ENCODE results near the gene MYOT.
"Not testable (repeated sequence)": the region's sequence is repeated elsewhere in the genome, so short reads cannot be mapped to it uniquely, and the experiment has no call there.

Gene MYOT

GRCh38 chr5:137856201-137856600 lies 11.5 kb upstream of the MYOT start:
- DNase-seq (ENCODE audit: low read depth in 2 of 2): no peak

DNA sequence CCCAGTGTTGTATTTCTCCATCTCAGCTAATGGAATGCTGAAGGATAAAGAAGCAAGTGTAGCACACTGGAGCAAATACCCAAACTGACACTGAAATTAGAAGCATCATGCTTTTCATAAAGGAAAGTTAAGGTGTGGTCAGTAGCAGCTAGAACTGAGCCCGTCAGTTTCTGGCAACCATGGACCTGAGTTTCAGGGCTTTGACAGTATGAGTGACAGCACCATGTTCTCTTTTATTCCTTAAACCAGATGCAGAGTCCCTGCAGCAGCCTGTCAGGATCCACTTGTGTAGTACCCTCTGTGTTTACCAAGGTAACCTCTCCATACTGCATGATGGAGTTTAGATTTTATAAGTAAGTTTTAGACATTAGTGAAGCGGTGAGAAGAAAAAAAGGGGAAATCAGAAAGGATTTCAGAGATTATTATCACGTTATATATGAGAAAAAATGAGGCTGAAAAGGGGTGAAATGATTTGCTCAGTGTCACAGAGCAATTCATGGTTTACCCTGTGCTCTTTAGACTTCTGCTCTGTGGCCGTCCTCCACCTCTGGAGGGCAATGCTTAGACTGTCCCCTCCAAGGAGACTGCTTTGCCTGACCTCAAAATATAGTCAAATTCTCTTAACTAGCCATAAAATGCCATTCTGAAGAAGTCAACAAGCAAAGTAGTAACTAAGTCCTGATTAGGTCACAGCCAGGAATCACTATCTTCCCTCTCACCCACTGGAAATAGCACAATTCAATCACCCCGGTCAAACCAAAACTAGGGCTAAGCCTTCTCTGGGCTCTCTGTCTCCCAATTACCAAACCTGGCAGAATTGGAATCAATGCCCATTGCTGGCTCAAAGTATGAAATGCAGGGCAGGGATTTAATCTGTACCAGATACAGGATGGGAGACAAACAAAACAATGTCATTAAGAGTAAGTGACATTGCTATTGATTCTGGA lies 10.5 kb upstream of the MYOT start:
- DNase-seq (ENCODE audit: low read depth in 2 of 2): no peak

GRCh38 chr5:137858223-137858916 lies 9.3 kb upstream of the MYOT start:
- no peak for DNase-seq (ENCODE audit: low read depth in 2 of 2)

- no peak for DNase-seq (ENCODE audit: low read depth in 2 of 2)
Measured at GRCh38 chr5:137858954-137859353, 8.7 kb upstream of the MYOT start.

- DNase-seq (ENCODE audit: low read depth in 2 of 2): no peak
Measured at GRCh38 chr5:137862251-137862650, 5.4 kb upstream of the MYOT start.

GRCh38 chr5:137863653-137864052 lies 4.0 kb upstream of the MYOT start:
- DNase-seq (ENCODE audit: low read depth in 2 of 2): not testable (repeated sequence)

DNA sequence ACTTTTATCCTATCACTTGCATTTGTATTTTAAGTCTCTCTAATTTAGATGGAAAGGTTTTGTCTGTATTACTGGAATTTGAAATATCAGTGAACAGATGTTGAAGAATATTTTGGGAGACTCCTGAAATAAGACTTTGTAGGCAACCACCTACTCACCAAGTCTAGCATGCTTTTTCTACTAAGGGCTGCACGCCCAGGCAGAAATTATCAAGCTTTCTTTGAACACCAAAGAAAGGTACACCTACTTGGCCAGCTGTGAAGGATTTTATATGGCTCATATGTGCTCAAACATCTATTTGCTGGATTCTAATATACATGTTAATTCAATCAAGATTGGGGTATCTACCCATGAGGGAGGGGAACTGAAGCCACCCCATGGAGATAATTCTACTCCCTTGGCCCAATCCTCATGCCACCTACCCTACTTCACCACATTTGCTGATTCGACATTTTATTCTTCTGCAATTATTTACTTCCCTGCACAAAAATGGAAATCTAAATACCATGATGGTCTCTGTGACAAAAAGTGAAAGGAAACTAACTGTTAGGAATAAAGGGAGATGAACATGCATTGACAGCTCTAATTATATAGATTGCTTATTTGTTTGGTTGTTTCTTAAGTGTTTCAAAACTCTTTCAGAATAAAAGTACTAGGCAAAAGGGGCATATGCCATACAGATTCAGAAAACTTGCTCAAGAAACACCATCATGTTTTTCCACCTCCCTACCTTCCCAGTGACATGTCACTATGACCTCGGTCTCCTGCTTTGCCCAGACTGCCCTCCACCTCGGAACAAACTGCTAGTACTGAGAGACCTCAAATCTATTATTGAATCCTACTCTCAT lies 895 bp upstream of the MYOT start:
- no peak for DNase-seq (ENCODE audit: low read depth in 2 of 2)

DNA sequence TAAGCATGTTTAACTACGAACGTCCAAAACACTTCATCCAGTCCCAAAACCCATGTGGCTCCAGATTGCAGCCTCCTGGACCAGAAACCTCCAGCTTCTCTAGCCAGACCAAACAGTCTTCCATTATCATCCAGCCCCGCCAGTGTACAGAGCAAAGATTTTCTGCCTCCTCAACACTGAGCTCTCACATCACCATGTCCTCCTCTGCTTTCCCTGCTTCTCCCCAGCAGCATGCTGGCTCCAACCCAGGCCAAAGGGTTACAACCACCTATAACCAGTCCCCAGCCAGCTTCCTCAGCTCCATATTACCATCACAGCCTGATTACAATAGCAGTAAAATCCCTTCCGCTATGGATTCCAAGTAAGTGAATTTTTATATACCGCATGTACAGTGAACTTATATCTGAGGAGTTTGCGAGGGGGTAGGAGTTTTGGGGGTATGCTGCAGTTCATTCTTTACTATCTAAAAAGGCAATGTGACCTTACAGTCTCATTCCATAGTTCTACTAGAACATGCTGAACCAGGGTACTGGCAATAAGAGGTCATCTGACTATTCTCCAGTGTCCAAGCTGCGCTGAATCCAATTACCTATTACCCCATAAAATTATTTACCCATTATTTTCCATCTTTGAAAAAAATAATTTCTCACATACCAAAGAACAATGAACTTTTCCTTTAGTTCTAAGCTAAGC lies 3.1 kb downstream of the MYOT start:
- DNase-seq (ENCODE audit: low read depth in 2 of 2): no peak

GRCh38 chr5:137871571-137871970 lies 3.9 kb downstream of the MYOT start:
- DNase-seq (ENCODE audit: low read depth in 2 of 2): no peak

DNA sequence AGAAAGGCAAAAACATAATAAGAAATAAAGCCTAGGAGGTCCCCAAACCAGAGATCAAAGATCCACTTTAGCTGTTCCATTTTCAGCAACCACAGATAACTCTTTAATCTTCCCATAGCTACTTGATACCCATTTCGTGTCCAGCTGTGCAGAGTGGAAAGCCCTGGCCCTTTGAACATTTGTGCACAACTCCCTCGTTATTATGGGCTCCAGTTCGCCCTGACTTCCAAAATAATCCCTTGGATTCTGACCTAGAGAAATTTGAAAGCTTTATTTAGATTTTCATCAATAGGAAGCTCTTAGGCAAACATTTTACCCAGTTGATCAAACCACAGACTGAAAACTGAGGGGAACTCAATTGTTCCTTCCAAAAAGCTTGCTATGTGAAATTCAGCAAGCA lies 4.8 kb downstream of the MYOT start:
- no peak for DNase-seq (ENCODE audit: low read depth in 2 of 2)

DNA sequence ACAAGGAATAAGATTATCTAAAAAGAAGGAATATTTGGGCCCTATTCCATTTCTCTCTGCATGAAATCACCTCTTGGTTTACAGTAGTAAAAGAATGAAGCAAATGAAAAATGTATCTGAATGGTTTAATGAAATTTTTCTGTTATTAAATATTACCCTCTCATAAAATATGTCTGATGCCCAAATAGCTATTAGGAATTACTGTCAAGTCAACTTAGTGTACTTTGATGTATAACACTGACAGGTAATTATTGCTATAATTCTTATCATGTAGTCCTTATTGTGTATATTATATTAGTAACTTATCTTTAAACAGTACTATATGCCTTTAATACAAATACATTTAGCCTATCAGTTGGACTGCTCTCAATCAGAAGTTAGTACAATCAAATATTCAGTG lies 8.4 kb downstream of the MYOT start:
- DNase-seq (ENCODE audit: low read depth in 2 of 2): no peak

DNA sequence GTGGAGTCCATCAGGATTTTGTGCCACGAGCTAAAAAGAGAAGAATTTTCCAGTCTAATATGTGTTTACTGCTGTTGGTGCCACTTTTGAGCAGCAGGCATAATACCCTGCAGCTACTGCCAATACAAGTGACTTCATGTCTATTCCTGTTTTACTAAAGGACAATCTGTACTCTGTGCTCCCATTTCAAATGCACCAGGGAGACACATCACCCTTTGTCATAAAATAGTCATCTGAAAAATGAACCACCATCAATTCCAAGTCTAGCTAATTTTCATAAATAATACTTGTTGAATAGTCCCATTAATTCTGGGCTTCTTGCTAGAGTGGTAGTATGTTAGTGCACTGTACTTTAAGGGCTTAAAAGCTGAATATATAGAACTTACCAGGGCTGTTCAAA lies 12.7 kb downstream of the MYOT start:
- no peak for DNase-seq (ENCODE audit: low read depth in 2 of 2)

DNA sequence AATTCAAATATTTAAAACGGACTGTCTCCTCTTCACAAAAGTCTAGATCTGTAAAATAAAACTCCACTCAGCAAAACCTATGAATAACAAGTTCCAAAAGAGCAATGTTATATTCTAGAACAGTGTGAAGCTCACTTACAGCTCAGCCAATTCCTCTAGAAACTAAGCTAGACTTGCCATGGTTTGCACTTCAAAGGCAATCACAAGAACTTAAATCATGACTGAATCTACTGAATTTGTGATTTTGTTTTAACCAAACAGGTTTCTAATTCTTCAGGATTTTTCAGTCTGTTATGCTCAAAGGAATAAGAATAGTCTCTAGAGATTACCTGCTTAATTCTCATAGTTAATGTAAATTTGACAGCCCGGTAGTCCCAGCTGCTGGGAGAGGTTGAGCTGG lies 20.2 kb downstream of the MYOT start:
- no peak for DNase-seq (ENCODE audit: low read depth in 2 of 2)

DNA sequence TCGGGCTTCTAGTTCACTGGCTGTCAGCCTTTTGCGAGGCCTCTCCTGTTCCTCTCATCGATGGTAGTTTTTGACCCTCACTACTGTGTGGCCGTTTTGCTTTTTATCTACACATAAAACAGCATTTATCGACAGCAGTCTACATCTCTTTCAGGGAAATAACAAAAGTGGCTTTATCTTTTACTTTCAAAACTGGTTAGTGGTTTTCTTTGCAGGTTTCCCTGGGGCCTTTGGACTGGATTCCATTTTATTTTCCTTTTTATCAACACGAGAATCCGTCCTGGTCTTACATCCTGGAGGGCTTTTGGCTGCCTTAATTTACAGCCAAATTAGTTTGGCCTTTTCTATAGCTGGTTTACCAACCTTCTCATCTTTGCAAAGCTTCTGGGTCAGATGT lies 20.8 kb downstream of the MYOT start:
- no peak for DNase-seq (ENCODE audit: low read depth in 2 of 2)

- peak; percentile 63 to 71 for DNase-seq (ENCODE audit: low read depth in 2 of 2)
Measured at GRCh38 chr5:137888863-137889759, 21.5 kb downstream of the MYOT start, which contains the start of gene PKD2L2. TSS of gene PKD2L2 (plus strand) at chr5:137889457. CDS start at chr5:137889492, 35 bp downstream.

- no peak for DNase-seq (ENCODE audit: low read depth in 2 of 2)
Measured at GRCh38 chr5:137890845-137891244, 23.2 kb downstream of the MYOT start.

GRCh38 chr5:137891849-137892248 lies 24.2 kb downstream of the MYOT start:
- no peak for DNase-seq (ENCODE audit: low read depth in 2 of 2)

- no peak for DNase-seq (ENCODE audit: low read depth in 2 of 2)
Measured at GRCh38 chr5:137894586-137894985, 26.9 kb downstream of the MYOT start.

GRCh38 chr5:137896560-137896959 lies 28.9 kb downstream of the MYOT start:
- no peak for DNase-seq (ENCODE audit: low read depth in 2 of 2)

- DNase-seq (ENCODE audit: low read depth in 2 of 2): no peak
Measured at GRCh38 chr5:137899493-137899892, 31.8 kb downstream of the MYOT start.

Data from activated CD4-positive, alpha-beta T cell treated with anti-CD3 and anti-CD28 coated beads for 24 hours (primary cell).